Breast epithelium (tissue), 4 donors: ENCODE measurements around the gene ENPP4. TPM values are rescaled to one million over a fixed set of nuclear protein-coding genes. Genes with fewer than 3 reads are reported as not detected.

Experiments used
- DNase-seq, 2 donors: peaks; one replicate each; pipeline ENCODE4 v3.0.0-alpha.2; 2019; ENCODE audit warnings: low spot score in 2 of 2
- H3K27ac ChIP-seq, 2 donors: fragments of 200-600 bp; sonication (generic) in 1 of 2; one replicate each; pipeline ENCODE4 v1.5.1; 2016 to 2019; ENCODE audit warnings: mild to moderate bottlenecking in 1 of 2
- H3K27me3 ChIP-seq, 2 donors: fragments of 200-600 bp; sonication (generic) in 1 of 2; one replicate each; pipeline versions ENCODE4 v1.5.1 to v1.6.0; 2017 to 2019; ENCODE audit warnings: control low read depth in 1 of 2, mild to moderate bottlenecking in 1 of 2
- H3K36me3 ChIP-seq: fragments of 200-600 bp; one replicate; pipeline ENCODE4 v1.5.1; 2019
- H3K4me1 ChIP-seq, 2 donors: fragments of 200-600 bp; sonication (generic); one replicate each; pipeline ENCODE4 v1.5.1; 2016 to 2019; ENCODE audit warnings: control low read depth in 1 of 2
- H3K4me3 ChIP-seq, 3 donors: fragments of 200-600 bp; sonication (generic); 1 replicate in 2 of 3; 2 replicates in 1 of 3; pipeline ENCODE4 v1.5.1; 2016 to 2019; ENCODE audit warnings: mild to moderate bottlenecking in 3 of 3, moderate library complexity in 2 of 3
- H3K9me3 ChIP-seq, 2 donors: fragments of 200-600 bp; sonication (generic) in 1 of 2; one replicate each; pipeline ENCODE4 v1.5.1; 2016 to 2019; ENCODE audit warnings: control low read depth in 1 of 2
- CTCF ChIP-seq, 3 donors: fragments of 450-650 bp; IDR thresholded peaks; one replicate each; pipeline ENCODE4 v1.5.1; 2016 to 2017; ENCODE audit warnings: antibody characterized with exemption in 3 of 3, mild to moderate bottlenecking in 3 of 3, moderate library complexity in 3 of 3
- POLR2A ChIP-seq: fragments of 450-650 bp; IDR thresholded peaks from one replicate; pipeline ENCODE4 v1.6.1; 2016; ENCODE audit warnings: antibody characterized with exemption, mild to moderate bottlenecking, moderate library complexity
- POLR2AphosphoS5 ChIP-seq, 3 donors: sonication (generic); formaldehyde crosslinking; IDR thresholded peaks; one replicate each; pipeline ENCODE4 v1.6.1; 2017; ENCODE audit warnings: antibody characterized with exemption in 3 of 3
- intact Hi-C: fragments of 100-400 bp; cut with DNase I; formaldehyde crosslinking; loops from one replicate; pipeline ENCODE4 v1.15.1; 2023; ENCODE audit warnings: low total_unique reads
- total RNA-seq, 3 donors: library from RNA; depleted of rRNA; stranded (reverse); fragments of >200 nt; gene quantifications; one replicate each; pipeline ENCODE4 v1.1.0, GENCODE V29; 2016

The ENPP4 gene
- total RNA-seq, 3 donors from 2014 or later = 13.8 to 22.2 (median 18.2) TPM

GRCh38 chr6:46103441-46104115, 26.2 kb upstream of the ENPP4 start:
- H3K27ac ChIP-seq = no peak overlapping the region
- peaks cover 0 to 8% of the 10 kb centered on the region in 2 donors for H3K9me3 ChIP-seq
- no peak for TF ChIP-seq CTCF (IDR thresholded peaks at IDR 0.05)
- TF ChIP-seq POLR2AphosphoS5 (IDR thresholded peaks at IDR 0.05) = no peak
- no peak for TF ChIP-seq POLR2A
- no peak for DNase-seq
- H3K27me3 ChIP-seq = no peaks in the 10 kb centered on the region
- H3K36me3 ChIP-seq = no peaks in the 10 kb centered on the region
- intact Hi-C loops = no loop called here
- no peak overlapping the region for H3K4me3 ChIP-seq
- peaks cover 0 to 8% of the 10 kb centered on the region in 2 donors for H3K4me1 ChIP-seq

DNA sequence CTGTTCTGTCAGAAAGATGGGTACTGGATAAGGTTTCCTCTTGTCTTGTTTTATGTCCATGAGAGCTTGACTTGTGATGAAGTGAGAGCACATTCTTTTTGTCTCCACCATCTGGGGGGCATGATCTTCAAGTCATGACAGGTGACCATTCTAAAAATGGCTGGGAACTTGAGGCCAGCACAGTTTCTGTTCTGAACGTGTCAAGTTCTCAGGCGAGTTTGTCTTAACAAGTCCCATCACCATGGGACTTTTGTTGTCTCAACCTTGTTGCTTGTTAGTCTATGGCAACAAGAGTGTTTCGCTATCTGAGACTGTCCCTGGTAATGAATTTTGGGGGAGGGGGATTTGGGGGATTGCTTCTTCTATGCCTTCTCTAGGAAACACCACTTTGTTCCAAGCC, 25.6 kb upstream of the ENPP4 start:
- no peaks in the 10 kb centered on the region for H3K36me3 ChIP-seq
- no peak overlapping the region for H3K4me3 ChIP-seq
- no peak overlapping the region for H3K27ac ChIP-seq
- no peaks in the 10 kb centered on the region for H3K27me3 ChIP-seq
- intact Hi-C loops = no loop called here
- peaks cover 0 to 8% of the 10 kb centered on the region in 2 donors for H3K9me3 ChIP-seq
- TF ChIP-seq POLR2AphosphoS5 (IDR thresholded peaks at IDR 0.05) = no peak
- no peak for TF ChIP-seq POLR2A
- TF ChIP-seq CTCF (IDR thresholded peaks at IDR 0.05) = no peak
- no peak for DNase-seq
- peaks cover 0 to 6% of the 10 kb centered on the region in 2 donors for H3K4me1 ChIP-seq

DNA sequence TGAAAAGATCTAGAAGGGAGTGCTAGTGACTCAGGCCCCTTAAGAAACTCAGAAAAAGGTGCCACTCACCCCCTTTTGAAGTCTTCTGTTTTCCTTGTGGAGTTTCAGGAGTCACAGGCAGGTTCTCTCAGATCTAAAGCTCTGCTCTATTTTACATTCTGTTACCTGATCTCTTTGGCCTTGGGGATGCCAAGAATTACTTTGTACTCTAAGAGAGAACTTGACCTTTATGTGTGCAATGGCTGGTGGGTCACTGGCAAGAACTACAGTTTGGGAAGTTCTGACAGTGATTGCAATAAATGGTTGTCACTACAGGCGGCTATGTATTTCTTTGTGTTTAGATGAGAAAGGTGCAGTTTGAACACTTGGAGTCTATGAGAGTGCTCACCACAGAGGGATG, 24.2 kb upstream of the ENPP4 start:
- no peaks in the 10 kb centered on the region for H3K27me3 ChIP-seq
- H3K4me3 ChIP-seq = no peak overlapping the region
- TF ChIP-seq POLR2AphosphoS5 (IDR thresholded peaks at IDR 0.05) = no peak
- TF ChIP-seq CTCF (IDR thresholded peaks at IDR 0.05) = no peak
- TF ChIP-seq POLR2A = no peak
- no peaks in the 10 kb centered on the region for H3K4me1 ChIP-seq
- DNase-seq = no peak
- no peak overlapping the region for H3K27ac ChIP-seq
- H3K36me3 ChIP-seq = no peaks in the 10 kb centered on the region
- intact Hi-C loops = no loop called here
- peaks cover 0 to 8% of the 10 kb centered on the region in 2 donors for H3K9me3 ChIP-seq

DNA sequence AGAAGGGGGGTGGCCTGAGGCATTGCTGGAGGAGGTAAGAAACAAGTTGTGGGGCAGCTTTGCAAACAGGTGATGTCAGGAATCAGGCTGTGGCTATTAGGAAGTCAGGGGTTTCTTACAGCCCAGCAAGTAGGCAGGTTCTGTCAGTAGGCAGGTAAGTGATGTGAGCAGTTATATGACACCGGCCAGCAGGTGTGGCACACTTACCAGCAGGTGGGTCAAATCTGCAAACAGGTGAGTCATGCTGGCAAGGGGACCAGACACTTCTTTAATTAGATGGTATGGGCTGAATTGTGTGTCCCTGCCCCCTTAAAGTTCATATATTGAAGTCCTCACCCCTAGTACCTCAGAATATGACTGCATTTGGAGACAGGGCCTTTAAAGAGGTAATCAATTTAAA, 16.4 kb upstream of the ENPP4 start:
- no peak for DNase-seq
- intact Hi-C loops = no loop called here
- no peak overlapping the region for H3K4me3 ChIP-seq
- H3K27ac ChIP-seq = no peak overlapping the region
- no peaks in the 10 kb centered on the region for H3K9me3 ChIP-seq
- no peaks in the 10 kb centered on the region for H3K27me3 ChIP-seq
- no peaks in the 10 kb centered on the region for H3K4me1 ChIP-seq
- no peaks in the 10 kb centered on the region for H3K36me3 ChIP-seq
- TF ChIP-seq CTCF (IDR thresholded peaks at IDR 0.05) (no peak), POLR2AphosphoS5 (IDR thresholded peaks at IDR 0.05) (no peak), POLR2A (no peak)

- Histone ChIP-seq H3K27ac (no peak overlapping the region), H3K9me3 (no peaks in the 10 kb centered on the region), H3K4me3 (no peak overlapping the region), H3K36me3 (no peaks in the 10 kb centered on the region), H3K27me3 (no peaks in the 10 kb centered on the region), H3K4me1 (no peaks in the 10 kb centered on the region)
- intact Hi-C loops = no loop called here
- DNase-seq = no peak
- no peak for TF ChIP-seq POLR2AphosphoS5 (IDR thresholded peaks at IDR 0.05)
- TF ChIP-seq POLR2A = no peak
- no peak for TF ChIP-seq CTCF (IDR thresholded peaks at IDR 0.05)
These were observed 14.2 kb upstream of the ENPP4 start for GRCh38 chr6:46115634-46116033.
